NCI-H1436 (cell line): Measurements from ENCODE around the gene ARFIP1.
A peak's percentile ranks its signal among the peaks of the same experiment; 100 is the strongest.

Source experiments
- DNase-seq: peaks from one replicate; lab custom pipeline; 2025; lab: John Stamatoyannopoulos, UW

Gene ARFIP1

GRCh38 chr4:152898606-152899005 is 118.9 kb downstream of the ARFIP1 start:
- no peak for DNase-seq

GRCh38 chr4:152900395-152900794 is 120.6 kb downstream of the ARFIP1 start:
- no peak for DNase-seq

- DNase-seq: no peak
These were observed 121.5 kb downstream of the ARFIP1 start for GRCh38 chr4:152901205-152901604.

GRCh38 chr4:152903658-152904057 is 123.9 kb downstream of the ARFIP1 start:
- no peak for DNase-seq

GRCh38 chr4:152909901-152910300 is 130.1 kb downstream of the ARFIP1 start:
- no peak for DNase-seq

DNA sequence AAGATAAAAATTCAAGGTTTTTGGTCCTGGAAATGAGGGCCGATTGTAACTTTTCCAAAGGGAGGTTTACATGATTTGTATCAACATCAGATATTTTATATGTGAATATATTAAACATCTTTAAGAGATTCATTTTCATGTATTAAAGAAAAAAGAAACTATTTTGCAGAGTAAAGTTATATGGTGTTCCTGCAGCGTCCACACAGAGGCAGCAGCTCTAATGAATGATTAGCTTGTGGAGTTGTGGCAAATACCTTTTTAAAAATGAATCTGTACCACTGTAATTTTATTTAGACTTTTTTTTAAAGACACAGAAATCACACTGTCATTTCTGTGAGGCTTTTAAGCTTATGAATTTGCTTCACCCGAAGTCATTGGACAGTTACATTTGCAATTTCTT is 130.8 kb downstream of the ARFIP1 start:
- no peak for DNase-seq

DNA sequence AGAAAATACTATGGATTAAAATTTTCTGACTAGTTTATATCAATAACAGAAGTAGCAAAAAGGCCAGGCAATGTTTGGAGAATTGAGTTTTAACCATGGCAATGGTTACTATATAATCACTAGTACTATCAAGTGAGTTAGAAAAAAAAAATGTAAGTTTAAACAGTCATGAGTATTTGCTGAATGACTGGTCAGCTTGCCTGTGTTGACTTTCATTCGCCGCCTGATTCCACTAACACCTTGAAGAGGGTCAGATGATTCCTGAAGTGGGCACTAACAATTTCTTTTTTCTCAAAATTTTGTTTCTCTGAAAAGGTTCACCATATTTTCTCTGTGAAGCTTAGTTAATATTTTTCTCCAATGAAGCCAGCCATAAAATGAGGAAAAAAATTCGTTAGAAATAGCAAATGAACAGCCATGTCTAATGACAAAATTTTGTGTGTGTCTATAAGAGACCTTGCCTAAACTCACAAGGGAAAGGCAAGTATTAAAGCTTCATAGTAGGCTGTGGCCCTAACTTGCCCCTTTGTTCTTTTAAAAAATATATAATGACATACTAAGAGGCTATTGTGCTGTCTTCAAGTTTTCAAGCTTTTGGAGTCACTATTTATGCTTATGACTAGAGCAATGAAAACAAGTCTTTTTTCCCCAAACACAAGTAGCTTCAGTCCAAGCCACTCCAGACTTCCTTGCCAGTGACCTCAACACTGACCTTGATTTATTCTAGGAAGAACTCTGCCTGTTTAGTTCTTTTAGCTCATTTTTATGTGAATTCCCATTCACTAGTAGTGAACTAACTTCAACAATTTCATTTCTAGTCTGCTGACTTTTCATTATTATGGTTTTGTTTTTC is 138.0 kb downstream of the ARFIP1 start:
- DNase-seq: no peak

DNA sequence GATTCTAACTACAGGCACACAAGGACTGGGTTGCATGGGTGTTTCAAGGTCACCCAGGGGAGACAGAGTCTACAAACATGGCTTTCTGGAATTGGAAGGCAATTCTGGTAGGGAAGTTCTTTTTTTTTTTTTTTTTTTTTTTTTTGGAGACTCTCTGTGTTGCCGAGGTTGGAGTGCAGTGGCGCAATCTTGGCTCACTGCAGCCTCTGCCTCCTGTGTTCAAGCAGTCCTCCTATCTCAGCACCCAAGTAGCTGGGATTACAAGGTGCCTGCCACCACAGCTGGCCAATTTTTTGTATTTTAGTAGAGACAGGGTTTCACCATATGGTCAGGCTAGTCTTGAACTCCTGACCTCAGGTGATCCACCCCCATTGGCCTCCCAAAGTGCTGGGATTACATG is 140.1 kb downstream of the ARFIP1 start:
- no peak for DNase-seq

DNA sequence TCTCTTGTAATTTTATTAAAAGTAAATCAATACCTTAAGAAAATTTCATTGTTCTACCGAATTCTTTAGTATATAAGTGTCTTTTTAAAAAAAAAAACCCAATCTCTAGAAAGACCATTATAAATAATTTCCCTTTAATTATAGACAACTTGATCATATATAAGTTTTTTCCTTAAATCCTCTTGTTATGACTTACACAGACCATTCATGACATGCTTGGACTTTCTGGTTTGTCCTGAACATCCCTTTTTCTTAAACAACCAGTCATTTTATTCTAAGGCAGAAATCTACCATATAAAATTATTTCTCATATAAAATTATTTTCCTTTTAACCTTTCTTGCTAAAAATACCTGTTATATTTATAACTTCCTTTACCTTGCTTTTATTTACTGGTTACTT is 141.0 kb downstream of the ARFIP1 start:
- no peak for DNase-seq

- no peak for DNase-seq
These were observed 141.5 kb downstream of the ARFIP1 start for GRCh38 chr4:152921284-152921683.

DNA sequence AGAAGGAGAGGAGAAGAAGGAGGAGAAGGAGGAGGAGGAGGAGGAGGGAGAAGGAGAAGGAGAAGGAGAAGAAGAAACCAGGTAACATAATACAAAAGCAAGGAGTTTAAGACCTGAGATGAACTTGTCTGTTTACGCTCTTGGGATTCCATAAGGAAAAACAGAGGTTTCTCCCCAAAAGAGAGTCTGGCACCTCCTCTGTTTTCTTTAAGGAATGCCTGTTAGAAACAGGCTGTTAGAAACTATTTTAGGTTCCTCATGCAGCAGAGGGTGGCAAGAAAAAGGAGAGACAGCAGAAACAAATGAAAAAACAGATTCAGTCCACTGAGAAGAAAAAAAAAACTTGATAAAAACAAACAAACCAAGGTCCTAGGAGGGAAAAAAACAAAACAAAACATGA is 146.1 kb downstream of the ARFIP1 start:
- no peak for DNase-seq

- no peak for DNase-seq
These were observed 147.2 kb downstream of the ARFIP1 start for GRCh38 chr4:152926959-152927358.

- no peak for DNase-seq
These were observed 148.0 kb downstream of the ARFIP1 start for GRCh38 chr4:152927737-152928136.

DNA sequence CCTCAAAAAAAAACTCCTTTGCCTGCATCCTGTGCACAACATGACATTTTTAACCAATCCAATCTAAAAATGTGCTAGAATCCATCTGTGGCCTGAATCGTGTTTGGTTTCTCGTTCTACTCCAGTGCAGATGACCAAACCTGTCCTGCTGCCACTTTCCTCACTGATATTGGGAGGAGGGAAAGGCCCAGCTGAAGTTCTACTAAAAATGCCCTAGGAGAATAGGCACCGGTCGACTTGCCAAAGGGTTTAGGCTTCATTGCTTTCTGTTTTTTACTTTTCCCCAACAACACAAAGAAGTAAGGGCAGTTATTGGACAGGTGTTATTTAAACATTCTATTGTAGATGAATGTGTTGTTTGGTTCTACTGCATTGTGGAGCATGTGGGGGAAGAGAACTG is 148.5 kb downstream of the ARFIP1 start:
- DNase-seq: no peak

DNA sequence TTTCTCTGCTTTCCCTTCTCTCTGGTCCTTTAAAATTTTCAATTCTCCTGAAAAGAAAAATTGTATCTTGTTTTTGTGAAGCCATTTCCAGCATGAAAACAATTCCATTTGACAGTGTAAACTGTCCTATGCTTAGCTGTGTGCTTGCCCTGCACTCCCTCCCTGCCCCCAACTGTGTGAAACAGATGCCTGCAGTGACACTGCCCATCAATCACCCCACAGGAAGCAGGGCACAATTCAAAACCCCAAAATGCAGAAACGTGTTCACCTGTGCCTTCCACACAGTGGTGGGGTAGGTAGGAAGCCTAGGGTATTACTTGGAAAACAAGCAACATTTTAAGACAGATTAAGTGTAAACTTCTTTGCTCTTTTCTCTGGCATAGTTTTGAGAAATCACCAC is 150.1 kb downstream of the ARFIP1 start:
- no peak for DNase-seq

- no peak for DNase-seq
These were observed 155.4 kb downstream of the ARFIP1 start for GRCh38 chr4:152935143-152935542.

DNA sequence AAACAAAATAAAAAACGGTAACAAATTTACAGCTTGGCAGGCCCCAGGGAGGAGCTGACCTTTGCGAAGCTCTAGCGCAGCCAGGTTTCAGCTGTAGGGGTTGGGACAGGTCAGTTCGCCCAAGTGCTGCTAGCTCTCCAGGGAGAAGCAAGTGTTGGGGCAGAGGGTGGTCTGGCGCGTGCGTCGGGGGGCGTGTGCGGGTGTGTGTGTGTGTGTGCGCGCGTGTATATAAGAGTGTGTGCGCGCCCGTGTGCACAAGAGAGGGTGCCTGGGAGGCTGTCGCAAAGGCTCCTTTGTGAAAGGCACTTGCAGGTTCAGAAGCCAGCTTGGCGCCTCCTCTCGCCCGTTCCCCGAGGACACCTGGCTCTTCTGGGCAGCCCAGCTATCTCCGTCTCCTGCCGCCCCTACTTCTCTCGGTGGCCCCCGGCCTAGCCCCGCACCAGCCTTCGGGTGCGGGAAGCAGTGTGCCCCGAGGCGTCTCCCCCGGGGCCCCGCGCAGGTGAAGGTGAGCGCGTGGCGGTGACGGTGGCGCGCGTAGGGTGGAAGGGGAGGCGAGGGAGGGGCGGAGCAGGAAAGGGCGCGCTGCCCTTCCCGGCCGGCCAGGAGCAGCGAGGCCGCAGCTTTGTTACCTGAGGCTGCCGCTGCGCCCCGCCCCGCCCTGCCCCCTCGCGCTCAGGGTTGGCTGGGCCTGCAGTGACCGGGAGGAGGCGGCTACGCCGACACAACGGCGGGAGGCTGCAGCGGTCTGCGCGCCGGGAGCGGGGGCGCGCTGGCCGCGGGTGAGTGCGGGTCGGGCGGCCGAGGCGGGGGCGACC is 156.1 kb downstream of the ARFIP1 start, which contains the start of gene FHDC1:
FHDC1 (plus strand) TSS at position 693 of the 815 bp plus-strand sequence. CDS start 6,735 bp downstream, outside the sequence.
- DNase-seq: peak; percentile 70

DNA sequence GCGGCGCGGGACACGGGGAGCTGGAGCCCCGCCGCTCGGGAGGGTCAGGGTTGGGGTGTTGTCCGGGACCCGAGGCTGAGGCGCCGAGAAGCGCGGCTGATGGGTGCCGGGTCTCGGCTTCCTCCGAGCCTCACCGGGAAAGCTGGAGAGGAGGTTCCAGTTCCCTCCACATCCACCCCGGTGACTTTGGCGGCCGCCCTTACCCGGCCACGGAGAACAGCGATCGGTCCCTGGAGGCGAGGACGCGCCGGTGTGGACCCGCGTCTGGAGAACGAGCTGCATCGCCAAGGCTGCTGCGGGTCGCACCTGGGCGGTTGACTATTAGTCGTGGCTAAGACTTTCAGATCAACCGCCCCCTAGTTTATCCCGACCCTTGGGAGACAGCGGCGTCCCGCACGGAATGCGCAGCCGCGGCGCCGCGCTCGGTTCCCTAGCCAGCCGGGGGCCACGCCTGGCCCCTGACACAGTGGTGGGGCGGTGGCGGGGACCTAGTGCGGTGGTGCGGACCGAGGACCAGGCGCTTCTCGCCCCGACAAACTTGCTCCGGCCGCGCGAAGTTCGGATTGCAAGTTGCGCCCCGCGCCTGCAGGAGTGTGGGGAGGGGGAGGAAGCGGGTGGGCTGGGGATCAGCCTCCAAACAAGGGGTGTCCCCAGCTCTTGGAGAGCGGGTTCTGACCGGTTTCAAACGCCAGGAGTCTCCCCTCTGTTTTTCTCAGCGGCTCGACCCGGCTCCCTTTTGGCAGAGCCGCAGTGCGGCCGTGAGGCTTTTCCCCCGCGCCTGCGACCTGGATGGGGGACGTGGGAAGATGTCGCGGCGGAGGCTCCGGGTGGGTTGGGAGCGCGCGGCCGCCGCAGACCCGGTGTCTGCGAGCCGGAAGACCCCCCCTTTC is 156.9 kb downstream of the ARFIP1 start:
- no peak for DNase-seq

DNA sequence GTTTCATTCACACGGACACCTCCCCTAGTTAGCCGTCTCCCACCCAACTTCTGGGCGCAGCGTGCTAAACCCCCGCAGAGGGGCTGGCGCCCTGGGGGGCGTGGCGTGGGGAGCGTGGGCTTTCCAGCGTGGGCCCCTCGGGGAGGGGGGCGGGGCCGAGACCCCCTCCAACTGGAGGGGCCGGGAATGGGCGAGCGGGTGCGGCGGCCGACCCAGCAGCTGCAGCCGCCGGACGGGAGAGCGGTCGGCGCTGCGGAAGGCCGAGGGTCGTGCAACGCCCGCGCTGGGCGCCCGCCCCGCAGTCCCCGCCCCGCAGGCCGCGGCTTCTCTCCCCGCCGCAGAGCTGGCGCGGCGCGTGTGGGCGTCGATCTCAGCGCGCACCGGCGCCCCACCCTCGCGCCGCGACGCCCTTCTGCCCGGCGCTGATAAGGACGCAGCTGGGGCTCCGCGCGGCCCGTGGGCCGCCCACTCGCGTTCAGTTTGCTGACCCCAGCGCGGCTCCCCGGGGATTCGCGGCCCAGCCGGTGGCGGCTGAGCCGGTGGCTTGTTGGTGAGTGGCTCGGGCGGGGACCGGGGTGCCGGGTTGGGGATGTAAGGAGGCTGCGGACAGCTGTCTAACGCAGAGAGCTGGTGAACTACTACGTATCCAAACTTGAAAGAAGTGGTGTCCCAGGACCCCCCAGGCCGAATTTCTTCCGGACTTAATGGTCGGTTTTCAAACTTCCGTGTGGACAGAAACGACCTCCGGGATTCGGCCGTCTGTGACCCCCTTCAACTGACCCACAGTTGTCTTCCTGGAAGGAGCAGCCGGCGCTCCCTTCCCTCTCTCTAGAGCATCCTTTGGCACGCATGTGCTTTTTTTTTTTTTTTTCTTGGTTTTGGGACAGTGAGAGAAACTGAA is 157.8 kb downstream of the ARFIP1 start:
- DNase-seq: no peak

- DNase-seq: no peak
These were observed 158.6 kb downstream of the ARFIP1 start for GRCh38 chr4:152938237-152938947.
